HG03039 (cell line): ENCODE measurements around the gene COL9A3.

Experiments
- ATAC-seq: cut with Tn5 transposase; IDR thresholded peaks from one replicate; pipeline ENCODE4 v1.9.1; 2021; ENCODE audit warnings: mild to moderate bottlenecking, moderate library complexity; ENCODE audit not compliant: unreplicated experiment

The COL9A3 gene

DNA sequence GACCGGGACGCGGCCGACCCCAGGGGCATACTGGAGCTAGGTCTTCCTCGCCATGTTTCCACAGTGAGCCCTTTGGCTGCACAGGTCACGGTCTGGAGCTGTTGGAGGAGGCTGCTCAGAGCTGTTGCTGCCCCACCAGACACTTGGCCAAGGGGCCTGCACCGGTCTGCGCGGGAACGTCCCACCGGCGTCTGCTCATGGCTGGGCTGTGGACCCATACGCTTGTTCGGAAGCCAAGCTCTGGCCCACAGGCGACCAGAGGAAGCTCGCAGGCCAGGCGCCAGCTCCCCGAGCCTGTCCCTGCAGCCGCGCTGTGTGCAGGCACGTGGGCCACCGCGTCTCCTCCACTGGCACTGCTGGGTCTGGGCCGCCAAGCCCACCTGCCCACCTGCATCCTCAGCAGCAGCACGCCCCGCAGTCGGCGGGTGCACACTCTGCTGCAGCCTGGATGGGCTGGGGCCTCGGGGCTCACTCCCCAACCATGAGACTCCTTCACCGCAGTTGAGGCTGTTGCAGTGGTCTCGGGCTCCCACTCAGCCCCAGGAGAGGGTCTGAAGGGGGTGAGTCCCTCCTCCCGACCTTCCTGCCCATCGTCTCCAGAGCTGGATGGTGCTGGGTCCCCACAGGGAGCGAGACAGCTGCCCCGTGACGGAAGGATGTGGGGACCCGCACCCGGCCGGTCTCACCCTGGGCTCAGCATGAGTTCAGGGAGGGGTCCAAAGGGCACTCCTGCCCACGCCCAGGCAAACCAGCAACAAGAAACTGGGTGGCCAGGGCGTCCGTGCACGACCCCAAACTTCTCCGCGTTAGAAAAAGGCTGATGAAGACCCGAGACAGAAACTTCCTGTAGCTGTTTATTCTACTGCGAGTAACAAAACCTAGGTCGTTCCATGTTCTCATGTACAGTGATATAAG lies 60.3 kb downstream of the COL9A3 start:
- no peak for ATAC-seq

DNA sequence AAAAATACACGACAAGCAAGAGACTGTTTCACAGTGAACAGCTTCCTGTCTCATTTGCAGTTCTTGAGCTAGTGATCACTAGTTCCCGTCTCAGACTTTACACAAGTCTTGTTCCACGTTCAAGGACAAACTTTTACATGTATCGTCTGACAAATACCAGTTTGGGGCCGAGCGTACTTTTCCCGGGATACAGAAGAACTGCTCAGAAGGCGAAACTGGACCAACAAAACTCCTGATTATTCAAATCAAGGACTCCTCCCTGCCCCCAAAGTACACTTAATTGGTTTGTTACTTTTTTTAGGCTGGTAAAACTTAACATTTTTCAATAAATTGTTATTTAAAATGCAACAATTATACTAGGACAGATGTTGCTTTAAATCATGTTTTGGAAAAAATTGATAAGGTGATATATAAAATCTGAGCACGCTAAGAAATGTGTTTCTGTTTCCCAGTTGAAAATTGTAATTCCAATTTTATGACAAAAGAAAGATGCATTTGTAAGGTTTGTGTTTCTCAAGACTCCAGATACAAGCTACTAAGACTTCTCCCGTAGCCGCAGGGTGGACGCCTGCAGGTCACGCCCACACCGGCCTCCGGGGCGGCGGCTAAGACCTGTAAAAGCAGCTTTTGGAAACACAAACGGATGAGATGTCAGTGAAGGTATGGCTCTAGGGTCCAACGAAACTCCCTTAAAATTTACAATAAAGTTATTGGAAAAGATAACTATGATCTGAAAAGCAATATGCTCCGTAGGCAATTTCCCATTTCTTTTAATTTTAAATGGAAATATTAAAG lies 61.6 kb downstream of the COL9A3 start:
- no peak for ATAC-seq

DNA sequence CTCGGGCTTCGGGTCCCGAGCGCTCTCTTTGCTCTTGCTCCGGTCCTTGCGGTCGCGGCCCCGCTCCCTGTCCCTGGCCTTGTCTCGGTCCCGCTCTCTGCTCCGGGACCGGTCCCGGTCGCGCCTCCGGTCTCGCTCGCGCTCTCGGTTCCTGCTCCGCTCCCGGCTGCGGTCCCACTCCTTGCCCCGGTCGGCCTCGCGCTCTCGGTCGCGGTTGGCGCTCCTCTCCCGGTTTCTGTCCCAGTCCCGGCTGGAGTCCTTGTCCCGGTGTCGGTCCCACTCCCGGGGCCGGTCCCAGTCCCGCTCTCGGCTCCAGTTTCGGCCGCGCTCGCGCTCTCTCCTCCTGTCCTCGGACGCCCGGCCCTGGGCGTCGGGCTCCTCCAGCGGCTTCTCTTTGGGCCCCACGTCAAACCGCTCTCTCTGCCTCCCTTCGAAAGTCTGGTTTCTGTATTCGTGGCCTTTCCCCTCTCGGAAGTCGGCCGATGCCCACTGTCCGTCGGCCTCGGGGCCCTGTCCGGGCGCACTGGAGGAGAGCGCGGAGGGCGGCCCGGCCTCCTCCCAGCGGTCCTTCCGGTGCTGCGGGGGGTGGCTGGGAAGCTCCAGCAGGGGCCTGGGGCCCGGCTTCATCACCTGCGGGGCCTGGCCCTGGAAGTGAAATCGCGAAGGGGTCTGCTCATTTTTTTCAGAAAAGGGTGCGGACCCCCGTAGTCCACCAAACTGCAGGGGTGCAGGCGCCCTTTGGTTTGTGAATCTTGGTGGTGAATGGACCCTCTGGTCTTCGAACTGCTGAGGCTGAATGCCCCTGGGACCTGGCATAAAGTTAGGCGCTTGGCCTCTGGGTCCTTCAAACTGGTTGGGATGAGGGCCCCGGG lies 62.7 kb downstream of the COL9A3 start:
- no peak for ATAC-seq

DNA sequence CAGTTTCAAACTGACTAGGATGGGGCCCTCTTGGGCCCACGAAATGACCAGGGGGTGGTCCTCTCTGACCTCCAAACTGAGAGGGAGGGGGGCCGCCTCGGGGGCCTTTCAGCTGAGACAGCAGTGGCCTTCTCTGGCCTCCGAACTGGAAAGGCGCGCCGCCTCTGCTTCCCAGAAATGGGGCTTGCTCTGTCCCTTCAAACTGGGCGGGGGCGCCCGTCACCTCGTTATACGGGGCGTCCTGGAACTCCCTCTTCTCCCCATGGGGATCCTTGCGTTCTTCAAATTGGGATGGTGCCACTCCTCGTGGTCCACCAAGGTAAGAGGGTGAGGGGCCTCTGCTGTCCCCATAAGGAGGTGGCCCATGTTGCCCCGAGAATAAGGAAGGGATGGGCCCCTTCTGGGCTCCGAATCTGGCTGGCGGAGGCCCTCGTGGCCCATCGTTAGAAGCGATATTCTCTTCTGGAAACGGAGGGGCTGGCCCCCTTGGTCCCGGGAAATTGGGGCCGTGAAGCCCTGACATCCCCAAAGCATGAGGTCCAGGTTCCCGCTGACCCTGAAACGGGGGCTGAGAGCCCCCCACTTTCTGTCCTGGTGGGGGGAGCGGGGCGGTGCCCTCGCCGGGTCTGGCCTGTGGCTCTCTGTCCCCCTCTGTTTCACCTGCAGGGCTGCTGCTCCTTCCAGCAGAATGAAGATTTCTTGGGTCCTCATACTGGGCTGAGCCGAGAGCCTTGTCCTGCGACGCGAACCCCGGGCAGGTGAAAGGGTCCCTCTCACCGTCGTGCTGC lies 63.5 kb downstream of the COL9A3 start:
- ATAC-seq, result no peak

DNA sequence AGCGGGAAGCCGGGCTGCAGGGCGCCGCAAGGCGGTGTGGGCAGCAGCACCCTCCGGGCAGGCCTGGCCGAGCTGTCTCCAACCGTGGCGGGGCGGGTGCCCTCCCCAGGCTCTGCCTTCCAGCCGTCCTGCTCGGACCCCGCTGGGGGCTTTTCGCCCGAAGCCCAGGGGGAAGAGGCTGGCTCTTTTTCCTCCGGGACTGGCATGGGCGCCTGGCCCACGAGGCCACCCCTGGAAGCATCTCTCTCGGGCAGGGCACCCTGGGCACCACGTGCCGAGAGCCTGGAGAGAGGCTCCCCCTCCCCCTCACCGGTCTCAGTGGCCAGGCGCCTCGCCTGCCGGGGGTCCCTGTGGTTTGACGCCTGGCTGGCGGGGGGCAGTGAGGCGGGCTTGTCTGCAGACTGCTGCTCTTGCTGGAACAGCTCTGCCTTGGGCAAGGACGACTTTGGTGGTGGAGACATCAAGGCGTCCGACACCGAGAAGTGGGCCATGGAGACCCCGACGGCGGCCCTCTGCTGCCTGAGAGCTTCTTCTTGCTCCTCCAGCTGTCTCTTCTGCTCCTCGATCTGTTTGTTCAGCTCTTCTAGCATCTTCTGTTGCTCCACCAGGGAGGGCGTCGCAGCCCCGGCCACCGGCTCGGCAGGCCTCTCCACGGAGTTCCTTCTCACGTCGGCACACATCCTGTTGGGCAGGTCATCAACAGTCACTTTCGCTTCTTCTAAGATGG lies 64.2 kb downstream of the COL9A3 start:
- ATAC-seq, result no peak

DNA sequence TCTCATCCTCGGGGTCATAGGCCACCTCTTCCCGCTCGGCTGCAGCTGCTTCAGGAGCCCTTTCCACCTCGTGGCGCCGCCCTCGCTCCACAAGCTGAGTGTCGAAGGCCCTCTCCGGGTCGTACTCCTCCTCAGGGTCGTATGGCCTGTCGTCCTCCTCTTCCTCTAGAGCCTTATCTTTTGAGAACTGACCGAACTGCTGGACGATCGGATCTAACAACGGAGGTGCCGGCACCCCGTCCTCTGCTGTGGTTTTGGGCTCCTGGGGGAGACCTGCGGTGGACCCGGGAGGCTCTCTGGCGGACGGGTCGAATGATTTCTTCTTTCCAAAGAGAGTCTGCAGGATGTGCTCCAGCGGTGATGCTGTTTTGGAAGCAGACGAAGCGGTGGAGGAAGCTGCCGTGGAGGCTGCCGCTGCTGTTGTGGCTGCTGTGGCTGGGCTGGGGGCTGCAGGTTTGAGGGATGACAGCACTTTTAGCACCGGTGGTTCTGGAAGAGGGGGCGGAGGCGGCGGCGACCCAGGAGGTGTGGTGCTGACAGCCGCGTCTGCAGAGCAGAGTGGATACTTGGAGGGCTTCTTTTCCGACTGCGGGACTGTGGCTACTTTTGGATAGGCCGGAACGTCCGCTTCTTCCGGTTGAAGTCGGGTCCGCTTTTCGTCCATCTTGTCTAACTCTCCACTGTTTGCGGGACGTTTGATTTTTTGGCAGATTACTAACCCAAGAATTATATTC lies 65.0 kb downstream of the COL9A3 start:
- no peak for ATAC-seq

DNA sequence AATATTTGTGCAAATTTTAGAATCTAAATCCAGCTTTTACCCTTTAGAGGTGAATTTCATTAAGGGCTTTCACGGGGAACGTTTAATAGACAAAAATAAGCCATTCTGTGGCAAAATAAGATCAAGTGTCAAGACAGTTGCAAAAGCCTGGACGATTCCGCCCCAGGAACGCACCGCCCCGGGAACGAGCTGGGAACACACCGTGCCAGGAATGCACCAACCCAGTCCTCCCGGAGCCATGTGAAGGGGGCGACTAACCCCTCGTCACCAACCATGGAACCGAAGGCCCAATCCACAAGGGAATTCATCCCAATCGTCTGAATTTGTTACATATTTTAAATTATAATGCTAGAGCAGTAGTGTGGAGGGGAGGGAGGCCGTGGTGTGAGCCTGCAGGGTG lies 65.6 kb downstream of the COL9A3 start:
- ATAC-seq, result no peak

DNA sequence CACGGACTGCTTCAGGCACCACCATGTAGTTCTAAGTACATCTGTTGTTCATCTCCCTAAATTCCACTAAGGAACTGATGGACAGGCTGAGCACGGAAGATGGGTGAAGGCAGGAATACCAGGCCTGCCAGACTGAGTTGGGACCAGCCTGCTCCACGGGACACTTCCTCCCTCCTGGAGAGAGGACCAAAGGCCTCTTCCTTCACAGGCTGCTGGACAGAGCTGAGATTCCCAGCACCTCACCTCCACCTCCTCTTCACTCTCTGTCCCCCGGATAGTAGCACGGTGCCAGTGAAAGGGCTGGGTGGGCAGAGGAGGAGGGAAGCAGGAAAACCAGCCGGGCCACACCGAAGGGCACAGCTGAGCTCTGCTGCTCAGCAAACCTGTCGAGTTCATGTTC lies 67.7 kb downstream of the COL9A3 start:
- no peak for ATAC-seq

DNA sequence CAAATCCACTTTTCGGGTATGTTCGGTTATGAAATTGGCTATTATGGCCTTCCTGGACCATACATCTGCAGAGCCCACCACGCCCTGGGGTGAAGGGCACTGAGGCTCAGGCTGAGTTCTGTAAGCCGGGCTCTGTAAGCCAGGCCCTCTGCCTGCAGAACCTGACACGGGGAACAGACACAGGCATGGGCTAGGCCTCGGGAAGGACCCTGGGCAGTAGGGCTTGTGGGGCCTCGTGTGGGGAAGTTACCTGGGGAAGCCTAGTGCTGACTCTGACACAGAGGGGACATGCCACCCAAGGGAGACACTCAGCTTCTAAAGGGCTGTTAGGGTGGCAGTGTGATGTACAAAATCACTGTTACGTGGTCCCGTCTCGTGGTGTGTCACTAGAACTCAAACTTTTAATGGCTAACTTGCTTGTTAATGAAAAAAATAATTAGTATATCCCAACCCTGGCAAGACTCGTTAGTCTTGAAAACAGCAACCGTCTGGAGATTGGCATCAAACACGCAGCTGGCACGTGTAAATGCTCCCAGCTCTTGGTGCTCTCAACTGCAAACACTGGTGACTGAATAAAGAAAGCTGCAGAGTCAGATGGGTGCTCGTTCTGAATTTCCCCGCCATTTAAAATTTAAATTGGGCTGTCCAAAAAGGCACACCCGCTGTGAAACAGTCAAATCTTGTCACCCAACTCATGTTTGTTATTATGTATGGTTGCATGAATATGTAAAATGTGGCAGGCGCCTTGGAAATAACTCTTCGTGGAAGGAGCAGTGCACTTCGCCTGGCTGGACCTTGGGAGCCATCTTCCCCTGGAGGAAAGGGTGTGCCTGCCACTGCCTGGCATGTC lies 68.4 kb downstream of the COL9A3 start:
- ATAC-seq, result no peak

DNA sequence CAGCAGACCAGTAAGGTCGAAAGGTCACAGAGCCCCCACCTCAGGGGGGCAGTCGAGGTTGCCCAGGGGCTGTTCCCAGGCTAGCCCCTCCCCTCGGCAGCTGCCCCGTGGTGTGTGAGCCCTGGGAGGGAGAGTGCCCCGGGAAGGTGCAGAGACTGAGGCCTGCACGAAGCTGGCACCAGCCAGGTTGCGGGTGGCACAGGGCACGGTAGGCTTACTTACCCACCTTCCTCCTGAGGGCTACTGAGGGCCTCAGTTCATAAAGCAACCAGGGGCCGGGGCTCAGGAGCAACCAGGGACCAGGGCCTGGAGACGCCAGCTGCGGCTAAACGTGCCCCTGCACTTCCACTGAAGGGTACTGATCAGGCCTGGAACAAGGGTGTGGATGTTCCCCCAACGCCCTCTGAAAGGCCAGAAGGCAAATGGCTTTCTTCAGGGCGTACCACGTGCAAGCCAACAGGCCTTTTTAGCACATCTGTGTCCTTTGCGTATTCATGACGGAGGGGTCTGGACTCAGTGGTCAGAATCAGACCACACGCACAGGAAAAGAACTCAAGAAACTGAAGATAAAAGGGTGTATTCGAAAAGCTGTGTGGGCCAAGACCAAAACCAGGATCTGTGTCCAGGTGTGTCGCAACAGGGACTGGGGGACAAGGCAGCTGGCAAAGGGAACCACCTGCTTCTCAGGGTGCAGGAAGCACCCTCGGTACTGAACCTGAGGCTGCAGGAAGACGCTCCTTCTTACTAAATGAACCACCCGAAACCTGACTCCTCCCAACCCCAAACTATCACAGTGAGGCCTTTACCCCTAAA lies 69.3 kb downstream of the COL9A3 start:
- no peak for ATAC-seq

DNA sequence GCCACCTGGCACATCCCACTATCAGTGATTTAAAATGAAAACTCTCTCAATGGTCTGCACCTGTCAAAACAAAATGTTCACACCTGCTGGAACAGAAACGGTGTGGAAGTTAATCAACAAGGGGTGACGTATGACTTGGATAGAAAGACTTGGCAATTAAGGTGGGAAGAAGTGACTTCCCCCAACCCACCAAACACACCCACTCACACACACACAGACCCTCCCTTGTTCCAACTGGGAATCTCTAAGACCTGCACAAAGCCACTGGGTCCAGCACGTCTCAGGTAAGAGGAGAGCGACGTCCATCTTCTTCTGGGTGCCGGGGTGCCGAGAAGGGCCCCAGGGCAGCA lies 69.8 kb downstream of the COL9A3 start:
- no peak for ATAC-seq

DNA sequence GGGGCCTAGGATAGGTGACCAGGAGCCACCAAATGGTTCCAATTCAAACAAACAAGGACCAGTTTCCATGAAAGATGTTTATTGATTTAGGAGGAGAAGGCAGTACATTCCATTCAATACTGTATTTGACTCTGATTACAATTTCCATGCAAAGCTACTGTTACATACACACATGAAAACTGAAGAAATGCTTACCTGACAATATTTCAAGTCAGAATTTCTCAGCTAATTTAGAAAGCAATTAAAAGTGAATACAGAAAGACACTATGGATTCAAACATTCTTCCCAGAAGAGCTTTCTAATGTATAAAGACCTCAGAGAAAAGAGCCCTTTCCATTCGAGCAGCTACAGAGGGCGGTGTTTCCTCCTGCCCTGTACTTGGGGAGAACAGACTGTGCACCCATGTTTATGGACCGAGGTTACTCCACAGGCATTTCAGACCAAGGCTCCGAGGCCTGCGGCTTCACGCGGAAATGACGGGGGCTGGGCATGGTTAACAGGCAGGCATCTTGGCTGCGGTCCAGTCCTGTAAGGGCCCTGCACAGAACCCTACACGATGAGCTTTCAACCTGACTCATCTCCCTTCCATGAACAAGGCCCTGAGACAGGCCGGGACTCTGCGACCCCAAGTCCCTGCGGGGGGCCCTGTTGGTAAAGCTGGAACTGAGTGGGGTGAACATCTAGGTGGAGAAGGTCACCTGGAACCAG lies 70.5 kb downstream of the COL9A3 start:
- no peak for ATAC-seq

DNA sequence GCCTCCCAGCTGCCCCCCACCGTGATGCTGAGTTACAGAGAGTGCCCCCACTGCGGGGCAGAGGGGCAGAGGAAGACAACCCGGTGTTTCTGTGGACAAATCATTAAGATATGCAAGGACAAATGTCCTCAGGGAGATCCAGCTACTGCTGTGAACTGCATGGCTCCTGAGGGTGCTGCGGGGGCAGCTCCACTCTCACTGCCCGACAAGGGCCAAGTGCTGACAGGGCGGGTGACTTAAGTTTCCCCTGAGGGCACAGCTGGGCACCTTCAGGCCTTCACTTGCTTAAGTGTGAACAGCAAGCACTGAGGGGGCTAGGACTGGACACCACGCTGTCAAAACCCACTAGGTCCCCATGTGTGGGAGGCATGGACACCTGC lies 71.0 kb downstream of the COL9A3 start:
- no peak for ATAC-seq

DNA sequence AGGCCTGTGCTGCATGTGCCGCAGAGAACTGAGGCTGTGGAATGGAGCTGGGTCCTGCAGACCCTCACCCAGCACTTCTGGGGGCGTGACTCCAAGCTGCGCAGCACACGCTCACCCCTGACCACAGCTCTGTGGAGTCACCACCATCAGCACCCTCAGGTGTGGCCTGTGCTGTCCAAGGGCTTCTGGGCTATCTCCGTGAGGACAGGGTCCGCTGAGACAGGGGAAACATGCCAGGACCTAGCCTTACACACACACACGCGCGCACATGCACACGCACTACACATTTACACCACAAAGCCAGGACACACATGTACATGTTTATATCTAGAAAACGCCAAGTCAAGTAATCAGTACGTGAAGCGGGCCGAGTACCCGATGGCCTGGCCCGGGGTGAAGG lies 71.6 kb downstream of the COL9A3 start:
- no peak for ATAC-seq

DNA sequence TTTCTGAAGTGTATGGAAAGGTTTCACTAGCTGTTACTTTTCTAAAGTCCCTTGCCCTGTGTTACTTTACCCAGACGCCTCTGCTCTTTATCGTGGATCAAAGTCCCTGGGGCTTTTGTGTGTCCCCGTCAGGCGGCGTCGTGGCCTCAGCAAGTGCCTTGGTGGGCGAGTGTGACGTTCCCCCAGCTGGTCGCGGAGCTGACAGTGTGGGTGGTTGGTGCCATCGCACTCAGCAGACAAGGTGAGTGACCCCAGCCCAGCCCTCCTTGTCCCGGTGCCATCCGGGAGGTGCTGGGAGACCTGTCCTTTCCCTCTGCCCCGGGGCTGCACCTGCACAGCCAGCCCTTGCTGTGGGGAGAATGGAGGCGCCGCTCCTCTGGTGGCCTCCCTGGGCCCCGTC lies 72.1 kb downstream of the COL9A3 start:
- ATAC-seq, result no peak

DNA sequence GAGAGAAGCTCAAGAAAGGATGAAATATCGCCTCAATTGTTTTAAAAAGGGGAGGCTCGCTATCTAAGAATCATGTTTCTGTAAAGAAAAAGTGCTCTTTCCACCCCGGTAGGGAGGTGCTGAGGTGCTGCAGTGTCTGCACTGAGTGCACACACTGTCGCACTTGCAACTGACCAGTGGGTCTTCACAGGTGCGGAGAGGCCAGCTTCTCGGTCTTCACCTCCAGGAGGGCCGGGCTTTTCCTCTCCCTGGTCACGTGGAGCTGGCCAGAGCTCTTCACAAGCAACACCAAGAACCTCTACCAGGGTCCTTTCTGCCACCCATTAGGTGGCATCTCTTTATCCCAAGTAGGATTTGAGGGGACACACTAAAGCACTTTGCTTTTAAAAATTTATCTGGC lies 72.6 kb downstream of the COL9A3 start:
- ATAC-seq, result no peak

DNA sequence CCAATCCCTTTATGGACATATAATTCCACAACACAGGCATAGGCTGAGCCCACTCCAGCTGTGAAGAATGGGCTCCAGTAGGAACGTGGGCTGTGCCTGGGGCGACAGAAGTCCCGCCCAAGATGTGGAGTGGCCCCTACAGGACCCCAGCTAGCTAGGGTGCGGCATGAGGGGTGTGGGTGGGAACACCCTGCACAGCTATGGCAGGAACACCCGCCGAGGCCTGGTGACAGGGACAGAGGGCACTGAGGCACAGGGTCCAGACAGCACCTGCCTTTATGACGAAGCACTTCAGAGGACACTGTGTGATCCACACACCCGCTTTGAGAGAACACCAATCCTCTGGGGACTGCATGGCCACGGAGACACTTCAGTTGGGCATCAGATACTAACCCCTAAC lies 73.0 kb downstream of the COL9A3 start:
- ATAC-seq, result no peak
